HG03457 (cell line): ENCODE results near the gene SMO.
"Not testable (repeated sequence)": the region's sequence is repeated elsewhere in the genome, so short reads cannot be mapped to it uniquely, and the experiment has no call there.

Source experiments
- ATAC-seq: cut with Tn5 transposase; IDR thresholded peaks from one replicate; pipeline ENCODE4 v1.9.1; 2021; ENCODE audit warnings: moderate number of reproducible peaks; ENCODE audit not compliant: unreplicated experiment

Gene SMO

GRCh38 chr7:129227646-129228578 lies 39.5 kb downstream of the SMO start:
- no peak for ATAC-seq

- ATAC-seq, result no peak
Observed at GRCh38 chr7:129228633-129229032, 40.2 kb downstream of the SMO start.

GRCh38 chr7:129231666-129232065 lies 43.2 kb downstream of the SMO start:
- no peak for ATAC-seq

DNA sequence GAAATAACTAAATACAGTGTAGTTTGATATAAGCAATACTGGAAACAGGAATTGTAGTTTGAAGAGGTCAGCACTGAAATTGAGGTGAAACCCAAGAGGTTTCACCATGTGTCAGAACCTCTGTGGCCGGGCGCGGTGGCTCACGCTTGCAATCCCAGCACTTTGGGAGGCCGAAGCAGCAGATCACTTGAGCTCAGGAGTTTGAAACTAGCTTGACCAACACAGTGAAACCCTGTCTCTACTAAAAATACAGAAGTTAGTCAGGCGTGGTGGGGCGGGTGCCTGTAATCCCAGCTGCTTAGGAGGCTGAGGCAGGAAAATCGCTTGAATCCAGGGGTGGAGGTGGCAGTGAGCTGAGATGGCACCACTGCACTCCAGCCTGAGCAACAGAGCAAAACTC lies 50.1 kb downstream of the SMO start:
- no peak for ATAC-seq

DNA sequence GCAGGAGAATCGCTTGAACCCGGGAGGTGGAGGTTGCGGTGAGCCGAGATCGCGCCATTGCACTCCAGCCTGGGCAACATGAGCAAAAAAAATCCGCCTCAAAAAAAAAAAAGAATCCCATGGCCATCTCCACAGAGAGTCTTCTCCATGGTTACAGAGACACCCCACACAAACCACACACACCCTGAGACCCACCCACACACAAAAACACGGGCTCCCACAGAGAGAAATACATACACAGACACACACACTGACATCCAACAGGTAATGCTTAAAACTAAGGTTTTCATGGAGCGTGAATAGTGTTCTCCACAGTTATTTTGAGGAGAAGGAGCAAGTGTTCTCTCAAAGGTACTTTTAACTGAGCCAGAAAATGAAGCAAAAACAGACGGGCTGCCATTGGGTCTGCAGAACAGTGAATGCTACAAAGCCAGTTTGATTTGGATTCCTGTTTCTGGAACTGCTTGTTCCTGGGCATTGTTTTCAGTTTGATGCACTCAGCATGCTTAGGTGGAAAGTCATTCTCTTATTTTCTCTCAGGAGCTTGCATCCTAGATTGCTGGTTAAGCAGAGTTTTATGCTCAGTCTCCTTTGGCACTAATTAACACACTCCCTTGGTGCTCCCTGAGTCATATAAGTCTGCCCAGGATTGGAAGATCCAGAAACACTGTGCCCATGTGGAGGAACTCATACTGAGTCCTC lies 51.8 kb downstream of the SMO start:
- ATAC-seq, result no peak

DNA sequence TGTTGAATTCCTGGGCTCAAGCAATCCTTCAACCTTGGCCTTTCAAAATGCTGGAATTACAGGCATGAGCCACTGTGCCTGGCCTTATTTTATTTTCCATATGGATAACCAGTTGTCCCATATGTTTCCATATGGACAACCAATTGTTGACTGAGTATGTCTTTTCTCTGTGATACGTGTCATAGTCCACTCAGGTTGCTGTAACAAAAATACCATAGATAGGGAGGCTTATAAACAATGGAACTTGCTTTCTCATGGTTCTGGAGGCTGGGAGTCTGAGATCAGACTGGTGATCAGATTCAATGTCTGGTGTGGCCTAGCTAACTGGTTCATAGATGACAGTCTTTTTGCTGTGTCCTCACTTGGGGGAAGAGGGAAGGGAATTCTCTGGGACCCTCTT lies 55.8 kb downstream of the SMO start:
- ATAC-seq, result no peak

- no peak for ATAC-seq
Observed at GRCh38 chr7:129245533-129245932, 57.1 kb downstream of the SMO start.

DNA sequence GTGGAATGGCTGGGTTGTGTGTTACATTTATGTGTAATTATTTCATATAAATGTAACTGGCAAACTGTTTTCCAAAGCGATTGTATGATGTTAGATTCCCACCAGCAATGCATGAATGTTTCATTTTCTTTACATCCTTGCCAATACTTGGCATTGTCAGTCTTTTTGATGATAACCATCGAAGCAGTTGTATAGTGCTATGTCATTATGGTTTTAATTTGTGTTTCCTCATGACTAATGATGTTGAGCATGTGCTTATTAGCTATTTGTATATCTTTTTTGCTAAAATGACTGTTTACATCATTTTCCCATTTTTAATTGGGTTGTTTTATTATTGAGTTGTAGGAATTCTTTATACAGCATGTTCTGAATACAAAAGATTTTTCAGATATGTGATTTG lies 58.7 kb downstream of the SMO start:
- ATAC-seq, result no peak

GRCh38 chr7:129252128-129252527 lies 63.7 kb downstream of the SMO start:
- ATAC-seq, result no peak

GRCh38 chr7:129252603-129253002 lies 64.2 kb downstream of the SMO start:
- not testable (repeated sequence) for ATAC-seq

- ATAC-seq, result no peak
Observed at GRCh38 chr7:129255800-129256199, 67.4 kb downstream of the SMO start.

DNA sequence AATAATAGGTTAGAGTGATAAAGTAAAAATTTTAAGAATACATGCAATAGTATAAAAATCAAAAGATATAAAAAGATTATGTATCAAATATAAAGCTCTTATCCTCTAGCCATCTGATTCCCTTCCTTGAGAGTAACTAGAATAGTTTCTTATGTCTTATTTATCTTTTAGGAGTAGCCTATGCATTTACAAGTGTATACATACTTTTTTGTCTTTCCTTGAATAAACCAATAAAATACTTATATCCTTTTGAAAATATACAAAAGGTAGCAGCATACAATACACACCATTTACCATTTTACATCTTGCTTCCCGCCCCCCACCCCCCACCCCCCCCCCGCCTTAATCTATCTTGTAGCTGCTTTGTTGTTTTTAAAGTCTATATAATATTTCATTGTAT lies 67.8 kb downstream of the SMO start:
- ATAC-seq, result no peak

GRCh38 chr7:129257168-129257567 lies 68.7 kb downstream of the SMO start:
- no peak for ATAC-seq

DNA sequence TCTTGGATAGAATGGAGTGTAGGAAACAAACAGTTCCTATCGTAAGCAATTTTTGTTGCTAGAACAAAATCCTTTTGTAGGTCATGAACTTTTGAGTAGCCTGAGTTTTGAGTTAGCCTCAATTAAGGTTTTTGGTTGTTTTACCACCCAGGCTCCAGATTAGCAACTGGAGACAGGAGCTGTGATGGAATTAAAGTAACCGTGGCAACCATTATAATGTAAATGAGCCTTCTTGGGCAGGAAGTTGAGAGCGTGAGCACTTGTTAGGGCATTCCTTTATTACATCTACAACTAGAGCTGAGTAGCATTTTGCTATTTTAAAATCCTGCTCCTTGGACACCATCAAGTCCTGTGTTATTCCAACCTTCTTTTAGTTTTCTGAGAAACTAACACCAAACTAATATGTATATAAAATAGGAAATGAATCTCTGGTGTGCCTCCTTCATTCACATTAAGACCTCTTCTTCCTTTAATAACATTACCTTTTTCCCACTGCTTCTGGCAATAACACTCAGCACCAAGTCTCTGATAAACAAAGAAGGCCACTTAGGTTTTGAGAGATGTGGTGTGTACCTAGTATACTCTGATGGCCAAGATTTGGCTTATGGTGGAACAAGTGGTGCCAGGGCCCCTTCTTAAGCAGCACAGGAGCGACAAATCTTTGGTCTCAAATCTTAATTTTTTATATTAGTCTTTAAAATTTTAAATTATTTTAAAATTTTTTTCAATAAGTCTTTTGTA lies 70.4 kb downstream of the SMO start:
- no peak for ATAC-seq

DNA sequence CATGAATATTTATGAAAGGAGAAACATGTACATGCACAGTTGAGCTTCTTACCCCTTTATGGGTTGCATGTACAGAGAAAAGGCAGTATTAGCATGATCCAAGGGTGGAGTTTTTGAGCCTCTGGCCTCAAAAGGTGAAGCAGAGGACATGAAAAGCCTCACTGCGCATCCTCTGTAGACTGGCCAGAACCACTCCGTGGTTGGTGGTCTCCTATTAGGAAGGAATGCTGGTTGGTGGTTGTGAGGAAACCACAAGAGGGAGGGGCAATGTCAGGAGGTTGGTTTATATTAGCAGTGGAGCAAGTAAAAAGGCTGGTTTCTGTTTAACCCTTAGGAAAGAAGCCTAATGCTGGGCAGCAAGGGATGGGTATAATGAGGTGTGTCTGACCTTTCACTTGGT lies 73.9 kb downstream of the SMO start:
- ATAC-seq, result no peak
